ENCODE data around the gene B4GALT4. TPM values are rescaled to one million over a fixed set of nuclear protein-coding genes. Genes with fewer than 3 reads are reported as not detected.

The B4GALT4 gene
- total and polyA plus RNA-seq, 2 donors (not counting 3 experiments of a cell fraction or from before 2014, with no cell fraction given): 3.7 to 7.1 TPM

GRCh38 chr3:119191800-119192199 is 48.9 kb downstream of the B4GALT4 start:
- Histone ChIP-seq H3K4me1 (ENCODE audit: control insufficient read depth, extremely low read depth, insufficient read depth, low read length) (no peaks in the 10 kb centered on the region), H3K79me2 (ENCODE audit: control insufficient read depth, insufficient read depth, low read length) (no peaks in the 10 kb centered on the region), H3K4me3 (replicated peaks in 1 of 3; ENCODE audit: insufficient read depth in 1 of 3, low read depth in 1 of 3, low read length in 3 of 3) (no peak overlapping the region), H2AFZ (ENCODE audit: low read depth, low read length) (no peak overlapping the region), H3K36me3 (ENCODE audit: control insufficient read depth in 2 of 2, extremely low read depth in 1 of 2, insufficient read depth in 2 of 2, low read length in 2 of 2) (no peaks in the 10 kb centered on the region), H3K27me3 (ENCODE audit: control insufficient read depth in 2 of 2, insufficient read depth in 2 of 2, low read length in 2 of 2) (peaks cover 2 to 5% of the 10 kb centered on the region in 2 experiments), H3K27ac (ENCODE audit: insufficient read depth, low read depth, low read length) (no peak overlapping the region), H4K20me1 (replicated peaks; ENCODE audit: control insufficient read depth, extremely low read depth, insufficient read depth, low read length) (no peaks in the 10 kb centered on the region), H3K4me2 (ENCODE audit: insufficient read depth, low read length) (no peak overlapping the region), H3K9ac (replicated peaks; ENCODE audit: extremely low read depth, insufficient read depth, low read length) (no peak overlapping the region), H3K9me3 (replicated peaks; ENCODE audit: control insufficient read depth, insufficient read depth, low read length) (no peaks in the 10 kb centered on the region), H3K9me1 (replicated peaks; ENCODE audit: control insufficient read depth, extremely low read depth, insufficient read depth, low read length) (no peaks in the 10 kb centered on the region)
- TF ChIP-seq MYC (IDR thresholded peaks at IDR 0.05; ENCODE audit: low read depth, low read length) (no peak), MAX (IDR thresholded peaks at IDR 0.05; ENCODE audit: insufficient read depth, insufficient read length) (no peak), EZH2 (IDR thresholded peaks at IDR 0.05; ENCODE audit: borderline replicate concordance, low read depth, low read length, severe bottlenecking) (no peak), GATA2 (IDR thresholded peaks at IDR 0.05; ENCODE audit: insufficient read depth, insufficient read length, low read depth, low read length) (no peak), POLR2A (IDR thresholded peaks at IDR 0.05; ENCODE audit: low read depth, low read length) (no peak), JUN (IDR thresholded peaks at IDR 0.05; ENCODE audit: borderline replicate concordance, insufficient read depth, insufficient read length, low read depth) (no peak), FOS (IDR thresholded peaks at IDR 0.05; ENCODE audit: borderline replicate concordance, insufficient read depth, low read length) (no peak), POLR2AphosphoS5 (IDR thresholded peaks at IDR 0.05; ENCODE audit: insufficient read depth, low read depth, low read length) (no peak), CTCF (IDR thresholded peaks at IDR 0.05; ENCODE audit: extremely low read depth in 1 of 2, insufficient read depth in 1 of 2, low read depth in 1 of 2, low read length in 2 of 2) (no peak)
- CTCF ChIA-PET: no interaction called here
- DNase-seq (ENCODE audit: low read depth, low spot score): no peak
- no peak for FAIRE-seq
- dilution Hi-C loops (cut with MboI; ENCODE audit: extremely low pct_ligation_motif_present, low sequenced_read_pairs): no loop called here
- BruUV-seq (replicated peaks): no TSS peak
- intact Hi-C loops (cut with micrococcal nuclease): no loop called here
- POLR2A ChIA-PET: no interaction called here
